Measurements from ENCODE around the gene PPFIBP2.

PPFIBP2 gene

GRCh38 chr11:7552666-7553065, 38.9 kb downstream of the PPFIBP2 start:
- DNase-seq (ENCODE audit: low spot score): no peak

GRCh38 chr11:7555052-7555699, 41.4 kb downstream of the PPFIBP2 start:
- DNase-seq (ENCODE audit: low spot score): no peak

- no peak for DNase-seq (ENCODE audit: low spot score)
Measured at GRCh38 chr11:7558046-7558445, 44.2 kb downstream of the PPFIBP2 start.

DNA sequence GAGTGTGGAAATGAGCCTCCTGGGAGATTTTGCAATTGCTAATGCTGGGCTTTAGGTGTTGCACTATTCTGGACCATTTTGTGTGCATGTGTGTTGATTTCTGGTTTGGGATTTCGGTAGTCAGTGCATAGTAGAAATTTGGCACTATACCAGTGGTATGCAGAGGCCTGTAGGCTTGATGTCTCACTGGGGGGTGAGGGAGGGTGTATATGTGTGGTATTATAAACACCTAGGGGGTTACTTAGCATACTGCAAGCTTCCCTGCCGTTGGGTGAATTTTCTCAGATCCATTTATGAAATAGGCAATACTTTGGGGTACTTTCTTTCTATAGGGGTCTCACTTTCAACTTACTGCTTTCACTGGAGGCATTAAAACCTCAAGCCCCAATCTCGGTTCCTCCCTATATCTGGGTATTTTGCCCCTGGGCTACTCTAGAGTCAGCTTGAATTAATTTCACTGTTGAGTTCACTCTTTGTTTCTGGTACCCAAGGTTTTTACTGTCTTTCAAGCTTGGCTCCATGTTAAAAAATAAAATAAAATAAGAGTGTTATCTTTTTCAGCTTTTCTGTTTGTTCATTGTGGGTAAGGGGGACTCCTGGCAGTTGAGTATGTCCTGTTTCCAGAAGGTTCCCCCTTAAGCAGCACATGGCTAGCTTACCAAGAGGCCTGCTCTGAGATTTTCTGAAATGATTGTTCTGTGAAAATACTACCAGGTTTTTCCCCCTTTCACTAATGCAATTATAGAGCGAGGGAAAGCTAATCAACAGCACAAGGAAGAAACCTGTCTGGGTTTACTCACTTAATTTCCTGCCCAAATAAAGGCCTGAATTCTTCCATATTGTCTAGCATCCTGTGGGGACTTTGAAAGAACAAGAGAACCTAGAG, 45.8 kb downstream of the PPFIBP2 start:
- DNase-seq (ENCODE audit: low spot score): no peak

- no peak for DNase-seq (ENCODE audit: low spot score)
Measured at GRCh38 chr11:7561562-7561961, 47.8 kb downstream of the PPFIBP2 start.

- no peak for DNase-seq (ENCODE audit: low spot score)
Measured at GRCh38 chr11:7563281-7563680, 49.5 kb downstream of the PPFIBP2 start.

- no peak for DNase-seq (ENCODE audit: low spot score)
Measured at GRCh38 chr11:7564803-7565202, 51.0 kb downstream of the PPFIBP2 start.

- no peak for DNase-seq (ENCODE audit: low spot score)
Measured at GRCh38 chr11:7567311-7567710, 53.5 kb downstream of the PPFIBP2 start.

DNA sequence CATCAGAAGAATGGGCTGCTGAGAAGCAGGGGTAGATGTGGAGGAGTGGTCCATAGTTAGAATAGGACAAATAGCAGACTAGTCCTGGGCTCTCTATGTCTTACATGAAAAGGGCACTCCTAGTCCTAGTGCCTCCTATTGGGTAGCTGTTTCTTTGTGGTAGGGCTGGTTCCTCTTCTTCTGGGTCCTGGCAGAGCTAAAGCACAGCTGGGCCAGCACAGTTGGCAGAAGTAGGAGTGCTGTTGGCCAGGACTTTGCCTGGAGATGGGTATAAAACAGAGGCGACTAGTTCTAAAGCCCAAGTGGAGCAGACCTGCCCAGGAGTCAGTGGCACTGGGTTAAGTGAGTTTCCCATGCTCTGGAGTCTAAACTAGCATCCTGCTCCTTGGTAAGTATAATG, 55.2 kb downstream of the PPFIBP2 start:
- no peak for DNase-seq (ENCODE audit: low spot score)

GRCh38 chr11:7570241-7570640, 56.4 kb downstream of the PPFIBP2 start:
- no peak for DNase-seq (ENCODE audit: low spot score)

DNA sequence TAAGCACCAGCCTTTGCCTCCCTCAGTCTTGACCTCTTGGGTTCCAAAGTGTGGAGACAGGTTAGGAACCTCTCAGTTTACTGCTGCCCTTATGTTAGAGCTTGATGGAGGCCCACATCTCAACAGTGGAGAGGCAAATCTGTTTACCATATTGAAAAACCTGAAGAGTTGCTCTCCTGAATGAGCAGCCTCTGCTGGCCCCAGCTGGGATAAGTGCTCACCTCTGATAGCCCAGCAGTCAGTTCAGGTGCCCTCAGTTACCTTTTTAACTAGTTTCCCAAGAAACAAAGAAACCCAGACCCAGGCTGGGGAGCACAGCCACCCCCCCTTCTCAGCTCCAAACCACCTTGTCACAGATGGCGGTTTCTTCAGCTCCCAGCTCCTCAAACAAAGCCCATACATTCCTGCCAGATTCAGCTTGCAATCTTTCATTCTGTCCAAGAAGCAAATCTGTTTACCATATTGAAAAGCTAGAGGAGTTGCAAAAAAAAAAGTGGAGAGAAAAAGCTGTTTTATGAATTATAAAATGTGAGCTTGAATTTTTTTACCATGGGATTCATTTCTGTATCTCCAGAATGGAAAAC, 57.2 kb downstream of the PPFIBP2 start:
- no peak for DNase-seq (ENCODE audit: low spot score)

- peak; percentile 12 for DNase-seq (ENCODE audit: low spot score)
Measured at GRCh38 chr11:7571640-7572000, 57.8 kb downstream of the PPFIBP2 start.

DNA sequence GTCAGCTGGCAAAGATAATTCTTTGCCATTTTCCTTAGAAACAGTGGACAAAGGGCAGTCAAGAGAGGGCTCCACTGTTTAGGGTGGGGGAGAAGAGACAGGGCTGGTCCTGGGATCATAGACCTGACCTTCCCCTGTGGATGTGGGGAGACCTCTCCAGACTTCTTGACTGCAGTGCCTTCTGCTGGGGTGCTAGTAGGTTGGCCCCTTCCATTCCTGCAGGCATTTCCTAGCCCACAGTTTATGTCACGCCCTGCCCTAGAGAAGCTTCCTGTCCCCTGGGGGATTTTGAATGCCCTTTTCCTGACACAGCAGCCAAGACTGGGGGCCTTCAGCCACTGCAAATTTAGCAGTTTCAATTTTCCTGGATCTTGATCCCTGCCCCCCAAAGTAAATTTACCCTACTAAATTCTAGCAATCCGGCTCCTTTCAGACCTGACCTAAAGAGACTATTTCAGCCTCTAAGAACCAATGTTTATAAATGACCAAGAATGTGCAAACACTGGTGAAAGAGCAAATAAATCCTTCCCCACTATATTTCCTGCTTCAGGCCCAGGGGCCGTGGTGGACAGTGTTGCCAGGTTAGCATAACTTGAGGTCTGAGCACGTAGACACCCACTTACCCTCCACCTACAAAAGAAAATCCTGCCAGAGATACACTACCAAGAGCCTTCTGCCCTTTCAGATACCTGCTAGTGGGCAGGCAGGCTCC, 58.4 kb downstream of the PPFIBP2 start:
- DNase-seq (ENCODE audit: low spot score): no peak

GRCh38 chr11:7573193-7573557, 59.4 kb downstream of the PPFIBP2 start:
- no peak for DNase-seq (ENCODE audit: low spot score)

DNA sequence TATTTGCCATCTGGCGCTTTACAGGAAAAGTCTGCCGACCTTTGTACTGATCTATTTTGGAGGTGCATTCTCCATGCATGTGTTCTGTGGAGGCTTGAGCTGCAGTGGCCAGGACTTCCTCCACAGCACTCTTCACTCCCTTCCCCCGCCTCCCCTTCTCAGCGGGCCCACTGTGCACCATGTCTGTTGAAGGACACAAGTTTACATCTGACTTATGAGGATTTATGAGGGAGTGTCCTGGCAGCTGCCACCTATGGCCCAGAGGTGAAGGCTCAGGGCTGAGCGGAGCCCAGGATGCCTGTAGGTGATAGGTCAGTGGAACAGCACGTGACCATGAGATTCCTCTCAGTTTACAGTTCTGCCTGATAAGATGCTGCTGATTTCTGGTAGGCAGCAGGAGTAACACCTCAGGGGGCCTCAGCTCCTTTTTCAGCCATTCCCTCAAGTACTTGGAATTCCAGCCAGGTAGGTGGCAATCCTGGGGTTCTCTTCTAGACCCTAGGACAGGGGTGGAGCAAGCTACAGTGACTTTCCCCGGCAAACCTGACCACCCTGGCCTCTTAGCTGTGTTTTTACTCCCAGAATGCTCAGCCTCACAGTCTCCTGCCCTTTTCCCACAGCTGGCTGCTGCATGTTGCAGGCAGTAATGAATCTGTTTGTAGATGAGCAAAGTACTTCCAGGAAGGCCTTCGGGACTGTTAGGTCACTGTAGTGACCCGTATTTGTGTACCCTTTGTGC, 59.9 kb downstream of the PPFIBP2 start:
- no peak for DNase-seq (ENCODE audit: low spot score)

GRCh38 chr11:7574491-7575130, 60.8 kb downstream of the PPFIBP2 start:
- DNase-seq (ENCODE audit: low spot score): no peak

DNA sequence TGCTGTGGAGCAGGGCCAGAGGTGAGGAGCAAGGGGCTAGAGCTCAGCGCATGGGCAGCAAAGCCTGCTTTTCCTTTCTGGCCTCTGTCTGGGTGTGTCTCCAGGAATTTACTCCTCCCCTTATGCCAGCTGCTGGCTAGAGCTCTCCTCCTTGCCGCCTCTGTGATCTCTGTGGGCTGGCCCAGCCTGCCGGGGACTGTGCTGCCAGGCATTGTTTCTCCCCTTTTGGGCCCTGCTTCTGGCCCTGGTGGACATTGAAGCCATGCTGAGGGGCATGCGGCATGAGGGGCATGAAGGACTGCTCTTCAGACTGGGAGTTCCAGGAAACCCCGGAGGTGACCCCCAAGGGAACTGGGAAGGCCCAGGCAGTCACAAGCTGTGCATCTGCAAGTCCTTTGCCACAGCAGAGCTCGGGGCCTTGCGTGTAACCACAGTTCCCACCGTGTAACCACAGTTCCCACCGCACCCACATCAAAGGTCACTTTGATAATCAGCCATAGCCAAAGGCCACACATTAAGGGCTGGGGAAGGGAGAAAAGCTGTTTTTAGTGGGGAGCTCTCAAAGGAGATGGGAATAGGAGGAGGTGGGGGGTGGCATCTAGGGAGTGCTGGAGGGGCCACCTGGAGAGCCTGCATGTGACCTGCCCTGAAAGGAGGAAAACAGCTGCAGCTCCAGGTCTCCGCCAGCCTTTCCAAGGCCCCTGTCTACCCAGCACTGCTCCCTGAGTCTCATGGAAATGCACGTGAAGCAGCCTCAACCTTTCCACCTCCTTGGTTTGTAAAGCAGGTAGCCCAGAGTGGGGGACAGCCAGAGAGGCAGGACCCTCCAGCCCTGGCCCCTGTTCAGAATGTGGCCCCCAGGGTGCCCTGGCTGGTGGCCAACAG, 62.3 kb downstream of the PPFIBP2 start:
- DNase-seq (ENCODE audit: low spot score): peak; percentile 37

DNA sequence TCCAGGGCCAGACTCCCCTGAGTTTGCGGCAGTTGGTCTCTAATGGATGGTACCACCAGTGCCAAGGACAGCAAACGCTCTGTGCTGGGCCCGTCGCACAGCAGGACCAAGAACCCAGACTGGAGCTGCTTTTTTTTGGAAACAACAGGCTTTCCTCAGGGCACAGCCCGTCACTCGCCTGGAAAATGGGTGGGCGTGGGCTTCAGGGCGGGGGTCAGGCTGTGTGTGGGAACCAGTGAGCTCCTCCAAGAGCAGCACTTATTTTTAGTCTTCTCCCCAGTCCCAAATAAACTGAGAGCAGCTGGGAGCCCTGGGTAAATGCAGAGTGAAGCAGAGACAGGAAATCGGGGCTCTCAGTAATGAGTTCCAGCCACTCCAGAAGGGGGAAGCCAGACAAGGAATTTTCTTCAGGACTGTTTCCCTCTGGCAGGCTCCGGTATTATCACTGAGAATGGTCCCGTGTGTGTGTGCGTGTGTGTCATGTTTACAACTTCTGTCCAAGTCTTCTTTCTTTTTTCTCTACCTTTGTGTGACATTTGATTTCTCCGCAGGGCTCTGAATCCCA, 63.0 kb downstream of the PPFIBP2 start:
- no peak for DNase-seq (ENCODE audit: low spot score)

- DNase-seq (ENCODE audit: low spot score): peak; percentile 15
Measured at GRCh38 chr11:7577291-7578190, 63.7 kb downstream of the PPFIBP2 start.
